Astrocyte of the spinal cord (primary cell): ENCODE data around the gene SLC18A3.

Experiments
- DNase-seq: peaks from one replicate; pipeline ENCODE4 v3.0.0; 2011; ENCODE audit warnings: low read depth, low spot score
- H3K4me3 ChIP-seq: 2 replicates; pipeline ENCODE4 v1.5.1; 2011; ENCODE audit warnings: low read depth, mild to moderate bottlenecking, low read length, moderate library complexity
- CTCF ChIP-seq: IDR thresholded peaks from 2 replicates; pipeline ENCODE4 v1.5.1; 2012; ENCODE audit warnings: low read depth, mild to moderate bottlenecking, low read length, inconsistent platforms
- in situ Hi-C: cut with HindIII; loops from 2 replicates; pipeline ENCODE4 v1.10.0; 2017; ENCODE audit warnings: low sequenced_read_pairs

Gene SLC18A3

GRCh38 chr10:49595003-49595712, 15.0 kb upstream of the SLC18A3 start:
- in situ Hi-C loops: no loop called here
- DNase-seq: no peak
- no peak overlapping the region for H3K4me3 ChIP-seq
- no peak for TF ChIP-seq CTCF

DNA sequence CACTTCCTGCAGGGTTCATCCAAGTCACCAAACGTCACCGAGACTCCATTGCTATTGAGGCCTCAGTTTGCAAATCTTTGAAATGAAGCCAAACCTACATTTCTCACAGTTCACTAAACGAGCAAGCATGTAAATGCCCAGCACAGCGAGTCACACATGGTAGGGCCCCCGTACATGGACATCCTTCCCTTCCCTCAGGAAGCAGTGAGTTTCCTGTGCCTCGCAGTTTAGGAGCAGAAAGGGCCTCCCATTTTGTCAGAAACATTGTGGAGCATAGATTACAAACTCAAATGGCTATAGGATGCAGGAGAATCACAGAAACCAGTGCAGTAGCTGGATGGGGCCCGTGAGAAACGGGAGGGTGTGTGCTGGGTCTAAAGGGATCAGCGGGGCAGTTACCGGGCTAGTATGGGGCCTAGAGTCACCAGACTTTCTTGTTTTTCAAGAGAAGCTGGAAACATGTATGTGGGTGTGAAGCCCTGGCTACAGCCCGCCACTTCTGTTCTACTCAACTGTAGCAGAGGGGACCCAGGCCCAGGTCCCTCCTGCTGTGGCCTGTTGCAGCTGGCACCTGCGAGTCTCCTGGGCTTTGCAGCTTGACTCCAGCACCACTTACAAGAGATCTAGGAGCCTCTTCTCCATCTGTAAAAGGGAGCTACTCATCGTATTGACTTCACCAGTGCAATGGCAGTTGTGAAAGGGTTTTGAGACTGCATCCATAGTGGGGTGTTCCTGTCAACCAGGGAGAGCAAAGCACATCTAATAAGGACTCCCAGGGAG, 14.2 kb upstream of the SLC18A3 start:
- in situ Hi-C loops: no loop called here
- no peak overlapping the region for H3K4me3 ChIP-seq
- DNase-seq: no peak
- no peak for TF ChIP-seq CTCF

DNA sequence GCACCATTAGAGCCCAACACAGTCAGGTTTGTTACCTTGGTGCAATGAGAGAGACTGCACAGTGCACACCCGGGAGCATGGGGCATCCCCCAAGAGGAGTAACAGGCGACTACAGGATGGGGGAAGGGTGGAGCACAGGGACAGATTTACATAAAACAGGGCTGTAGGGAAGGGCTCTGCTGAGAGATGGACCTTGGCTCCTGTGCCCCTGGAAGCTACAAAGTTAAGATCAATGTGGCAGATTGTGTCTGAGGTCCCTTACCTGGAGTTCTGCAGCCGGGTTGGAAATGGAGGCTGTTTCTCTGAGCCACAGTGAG, 13.7 kb upstream of the SLC18A3 start:
- in situ Hi-C loops: no loop called here
- no peak for TF ChIP-seq CTCF
- DNase-seq: no peak
- no peak overlapping the region for H3K4me3 ChIP-seq

- no peak for DNase-seq
- H3K4me3 ChIP-seq: no peak overlapping the region
- in situ Hi-C loops: no loop called here
- TF ChIP-seq CTCF: no peak
Observed at GRCh38 chr10:49596836-49597235, 13.3 kb upstream of the SLC18A3 start.

DNA sequence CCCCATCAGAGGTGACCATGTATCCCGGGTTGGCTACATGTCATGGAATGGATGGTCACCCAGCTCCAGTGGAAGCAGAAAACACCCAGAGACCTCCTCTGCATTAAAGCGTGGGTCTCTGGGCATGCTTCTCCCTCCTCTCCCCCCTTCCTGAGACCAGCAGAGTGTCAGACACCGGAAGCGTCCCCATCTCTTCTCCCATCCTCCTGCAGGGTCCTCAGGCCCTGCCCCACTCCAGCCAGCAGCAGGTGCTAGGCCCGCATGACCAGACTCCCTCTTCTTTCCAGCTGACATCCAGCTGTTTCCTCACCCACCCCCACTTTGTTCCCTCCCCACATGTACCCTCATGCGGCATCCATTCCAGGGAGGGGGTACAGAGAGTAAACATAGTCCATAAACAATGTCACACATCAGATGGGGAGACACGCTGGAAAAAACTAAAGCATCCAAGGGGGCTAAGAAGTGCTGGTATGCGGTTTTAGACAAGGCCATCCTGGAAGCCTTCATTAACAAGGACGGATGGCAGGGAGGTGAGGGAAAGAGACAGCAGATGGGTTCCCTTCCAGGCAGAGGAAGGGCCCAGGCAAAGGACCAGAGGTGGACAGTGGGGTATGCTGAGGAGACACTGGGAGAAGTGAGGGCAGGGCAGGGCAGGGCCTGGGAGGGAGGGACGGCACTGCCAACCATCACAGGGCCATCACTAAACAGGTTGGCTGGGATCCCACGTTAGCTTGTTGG, 12.5 kb upstream of the SLC18A3 start:
- in situ Hi-C loops: no loop called here
- TF ChIP-seq CTCF: no peak
- H3K4me3 ChIP-seq: no peak overlapping the region

DNA sequence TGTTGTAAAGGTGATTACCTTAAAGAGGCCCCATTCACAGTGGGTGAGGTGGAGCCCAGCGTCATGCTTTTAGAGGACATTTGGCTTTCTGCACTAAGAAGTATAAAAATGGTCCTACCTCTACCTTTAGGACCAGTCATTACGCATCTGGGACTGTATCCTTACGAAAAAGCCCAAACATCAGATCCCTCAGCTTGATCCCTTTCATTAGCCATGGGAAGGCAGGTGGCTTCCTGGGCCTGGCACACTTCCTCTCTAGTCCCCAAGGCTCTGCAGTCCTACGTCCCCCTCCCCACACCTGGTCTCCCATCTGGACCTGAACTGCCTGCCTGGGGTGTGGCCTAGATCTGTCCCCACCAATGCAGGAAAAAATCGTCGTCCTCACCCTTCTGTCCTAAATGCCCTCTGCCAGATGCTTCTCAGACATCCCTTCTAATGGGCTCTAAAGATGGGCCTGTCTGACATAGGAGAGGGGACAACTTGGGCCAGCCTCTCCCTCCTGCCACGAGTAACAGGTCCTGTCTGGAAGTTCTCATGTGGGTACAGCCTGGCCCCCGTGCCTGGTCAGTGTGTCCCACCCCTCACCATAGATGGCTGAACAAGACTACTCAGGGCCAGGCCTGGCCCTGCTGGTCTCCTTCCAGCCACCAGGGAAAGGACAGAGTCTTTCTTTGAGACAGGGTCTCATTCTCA, 11.8 kb upstream of the SLC18A3 start:
- no peak for TF ChIP-seq CTCF
- H3K4me3 ChIP-seq: no peak overlapping the region
- no peak for DNase-seq
- in situ Hi-C loops: no loop called here

More for the DNA sequence above, 12.5 kb upstream of the SLC18A3 start:
- DNase-seq: no peak
